ENCODE measurements around the gene ZRANB3. TPM values are rescaled to one million over a fixed set of nuclear protein-coding genes. Genes with fewer than 3 reads are reported as not detected.
"Not testable (repeated sequence)": the region's sequence is repeated elsewhere in the genome, so short reads cannot be mapped to it uniquely, and the experiment has no call there.

ZRANB3 gene
- total RNA-seq, 1 experiment from 2014 or later = 10.4 TPM

- H3K36me3 ChIP-seq (replicated peaks; ENCODE audit: control insufficient read depth, insufficient read depth, low read length) = peaks cover 7% of the 10 kb centered on the region
- no peak for DNase-seq
- no peaks in the 10 kb centered on the region for H3K27me3 ChIP-seq (ENCODE audit: control insufficient read depth, insufficient read depth, low read length)
- H3K4me3 ChIP-seq (ENCODE audit: insufficient read depth, low read depth, low read length) = no peak overlapping the region
Measured at GRCh38 chr2:135152361-135152760, 378.7 kb downstream of the ZRANB3 start.

GRCh38 chr2:135151615-135152014, 379.4 kb downstream of the ZRANB3 start:
- Histone ChIP-seq H3K4me3 (ENCODE audit: insufficient read depth, low read depth, low read length) (no peak overlapping the region), H3K27me3 (ENCODE audit: control insufficient read depth, insufficient read depth, low read length) (no peaks in the 10 kb centered on the region), H3K36me3 (replicated peaks; ENCODE audit: control insufficient read depth, insufficient read depth, low read length) (peaks cover 7% of the 10 kb centered on the region)
- no peak for DNase-seq

GRCh38 chr2:135150725-135151124, 380.3 kb downstream of the ZRANB3 start:
- no peaks in the 10 kb centered on the region for H3K27me3 ChIP-seq (ENCODE audit: control insufficient read depth, insufficient read depth, low read length)
- H3K36me3 ChIP-seq (replicated peaks; ENCODE audit: control insufficient read depth, insufficient read depth, low read length) = peaks cover 7% of the 10 kb centered on the region
- H3K4me3 ChIP-seq (ENCODE audit: insufficient read depth, low read depth, low read length) = no peak overlapping the region
- no peak for DNase-seq

GRCh38 chr2:135149251-135149650, 381.8 kb downstream of the ZRANB3 start:
- no peaks in the 10 kb centered on the region for H3K27me3 ChIP-seq (ENCODE audit: control insufficient read depth, insufficient read depth, low read length)
- H3K4me3 ChIP-seq (ENCODE audit: insufficient read depth, low read depth, low read length) = no peak overlapping the region
- peaks cover 4% of the 10 kb centered on the region for H3K36me3 ChIP-seq (replicated peaks; ENCODE audit: control insufficient read depth, insufficient read depth, low read length)
- DNase-seq = no peak

- no peak for DNase-seq
- Histone ChIP-seq H3K4me3 (ENCODE audit: insufficient read depth, low read depth, low read length) (no peak overlapping the region), H3K27me3 (ENCODE audit: control insufficient read depth, insufficient read depth, low read length) (no peaks in the 10 kb centered on the region), H3K36me3 (replicated peaks; ENCODE audit: control insufficient read depth, insufficient read depth, low read length) (no peaks in the 10 kb centered on the region; the same call in 1 of the 2 replicates)
Measured at GRCh38 chr2:135144343-135144742, 386.7 kb downstream of the ZRANB3 start.

GRCh38 chr2:135142323-135142722, 388.7 kb downstream of the ZRANB3 start:
- no peaks in the 10 kb centered on the region; the same call in 1 of the 2 replicates for H3K36me3 ChIP-seq (replicated peaks; ENCODE audit: control insufficient read depth, insufficient read depth, low read length)
- H3K27me3 ChIP-seq (ENCODE audit: control insufficient read depth, insufficient read depth, low read length) = no peaks in the 10 kb centered on the region
- DNase-seq = no peak
- no peak overlapping the region for H3K4me3 ChIP-seq (ENCODE audit: insufficient read depth, low read depth, low read length)

- no peak overlapping the region for H3K4me3 ChIP-seq (ENCODE audit: insufficient read depth, low read depth, low read length)
- no peaks in the 10 kb centered on the region for H3K27me3 ChIP-seq (ENCODE audit: control insufficient read depth, insufficient read depth, low read length)
- no peak for DNase-seq
- H3K36me3 ChIP-seq (replicated peaks; ENCODE audit: control insufficient read depth, insufficient read depth, low read length) = no peaks in the 10 kb centered on the region; the same call in 1 of the 2 replicates
Measured at GRCh38 chr2:135140606-135141005, 390.4 kb downstream of the ZRANB3 start.

- Histone ChIP-seq H3K4me3 (ENCODE audit: insufficient read depth, low read depth, low read length) (no peak overlapping the region), H3K27me3 (ENCODE audit: control insufficient read depth, insufficient read depth, low read length) (no peaks in the 10 kb centered on the region), H3K36me3 (replicated peaks; ENCODE audit: control insufficient read depth, insufficient read depth, low read length) (peaks cover 5% of the 10 kb centered on the region; the same call in 1 of the 2 replicates)
- no peak for DNase-seq
Measured at GRCh38 chr2:135132314-135132713, 398.7 kb downstream of the ZRANB3 start.

GRCh38 chr2:135130751-135131150, 400.3 kb downstream of the ZRANB3 start:
- Histone ChIP-seq H3K27me3 (ENCODE audit: control insufficient read depth, insufficient read depth, low read length) (no peaks in the 10 kb centered on the region), H3K36me3 (replicated peaks; ENCODE audit: control insufficient read depth, insufficient read depth, low read length) (peaks cover 5% of the 10 kb centered on the region; the same call in 1 of the 2 replicates), H3K4me3 (ENCODE audit: insufficient read depth, low read depth, low read length) (no peak overlapping the region)
- DNase-seq = no peak

GRCh38 chr2:135125940-135126339, 405.1 kb downstream of the ZRANB3 start:
- DNase-seq = no peak
- no peak overlapping the region for H3K4me3 ChIP-seq (ENCODE audit: insufficient read depth, low read depth, low read length)
- H3K27me3 ChIP-seq (ENCODE audit: control insufficient read depth, insufficient read depth, low read length) = no peaks in the 10 kb centered on the region
- peaks cover 3% of the 10 kb centered on the region; the same call in 1 of the 2 replicates for H3K36me3 ChIP-seq (replicated peaks; ENCODE audit: control insufficient read depth, insufficient read depth, low read length)

- DNase-seq = no peak
- H3K27me3 ChIP-seq (ENCODE audit: control insufficient read depth, insufficient read depth, low read length) = no peaks in the 10 kb centered on the region
- peaks cover under 1% of the 10 kb centered on the region; the same call in 1 of the 2 replicates for H3K36me3 ChIP-seq (replicated peaks; ENCODE audit: control insufficient read depth, insufficient read depth, low read length)
- no peak overlapping the region for H3K4me3 ChIP-seq (ENCODE audit: insufficient read depth, low read depth, low read length)
Measured at GRCh38 chr2:135124924-135125886, 405.8 kb downstream of the ZRANB3 start.

GRCh38 chr2:135121658-135122039, 409.4 kb downstream of the ZRANB3 start:
- not testable (repeated sequence) for H3K4me3 ChIP-seq (ENCODE audit: insufficient read depth, low read depth, low read length); H3K36me3 ChIP-seq (replicated peaks; ENCODE audit: control insufficient read depth, insufficient read depth, low read length); DNase-seq; H3K27me3 ChIP-seq (ENCODE audit: control insufficient read depth, insufficient read depth, low read length)

GRCh38 chr2:135121016-135121657, 409.9 kb downstream of the ZRANB3 start:
- DNase-seq = no peak
- H3K27me3 ChIP-seq (ENCODE audit: control insufficient read depth, insufficient read depth, low read length) = no peaks in the 10 kb centered on the region
- no peak overlapping the region for H3K4me3 ChIP-seq (ENCODE audit: insufficient read depth, low read depth, low read length)
- no peaks in the 10 kb centered on the region for H3K36me3 ChIP-seq (replicated peaks; ENCODE audit: control insufficient read depth, insufficient read depth, low read length)

GRCh38 chr2:135119582-135119981, 411.4 kb downstream of the ZRANB3 start:
- Histone ChIP-seq H3K36me3 (replicated peaks; ENCODE audit: control insufficient read depth, insufficient read depth, low read length) (no peaks in the 10 kb centered on the region; the same call in 1 of the 2 replicates), H3K4me3 (ENCODE audit: insufficient read depth, low read depth, low read length) (no peak overlapping the region), H3K27me3 (ENCODE audit: control insufficient read depth, insufficient read depth, low read length) (no peaks in the 10 kb centered on the region)
- DNase-seq = no peak

- Histone ChIP-seq H3K27me3 (ENCODE audit: control insufficient read depth, insufficient read depth, low read length) (no peaks in the 10 kb centered on the region), H3K4me3 (ENCODE audit: insufficient read depth, low read depth, low read length) (no peak overlapping the region), H3K36me3 (replicated peaks; ENCODE audit: control insufficient read depth, insufficient read depth, low read length) (peaks cover 2% of the 10 kb centered on the region)
- no peak for DNase-seq
Measured at GRCh38 chr2:135113322-135113721, 417.7 kb downstream of the ZRANB3 start.

Data from H7 (cell line).